RCC 7860 (cell line): Measurements from ENCODE around the gene AOAH.

ENCODE experiments used
- DNase-seq: peaks from one replicate; pipeline ENCODE4 v3.0.0-alpha.2; 2015; ENCODE audit warnings: low spot score
- FAIRE-seq: peaks from 2 replicates; lab custom pipeline; 2012; peaks lifted over from hg19 to GRCh38; lab: Jason Lieb, UNC

Gene AOAH

GRCh38 chr7:36605261-36606051, 118.8 kb downstream of the AOAH start:
- FAIRE-seq = no peak
- peak; percentile 94 for DNase-seq

GRCh38 chr7:36604806-36605205, 119.5 kb downstream of the AOAH start:
- FAIRE-seq (peak; percentile 95), DNase-seq (peak; percentile 97)

DNA sequence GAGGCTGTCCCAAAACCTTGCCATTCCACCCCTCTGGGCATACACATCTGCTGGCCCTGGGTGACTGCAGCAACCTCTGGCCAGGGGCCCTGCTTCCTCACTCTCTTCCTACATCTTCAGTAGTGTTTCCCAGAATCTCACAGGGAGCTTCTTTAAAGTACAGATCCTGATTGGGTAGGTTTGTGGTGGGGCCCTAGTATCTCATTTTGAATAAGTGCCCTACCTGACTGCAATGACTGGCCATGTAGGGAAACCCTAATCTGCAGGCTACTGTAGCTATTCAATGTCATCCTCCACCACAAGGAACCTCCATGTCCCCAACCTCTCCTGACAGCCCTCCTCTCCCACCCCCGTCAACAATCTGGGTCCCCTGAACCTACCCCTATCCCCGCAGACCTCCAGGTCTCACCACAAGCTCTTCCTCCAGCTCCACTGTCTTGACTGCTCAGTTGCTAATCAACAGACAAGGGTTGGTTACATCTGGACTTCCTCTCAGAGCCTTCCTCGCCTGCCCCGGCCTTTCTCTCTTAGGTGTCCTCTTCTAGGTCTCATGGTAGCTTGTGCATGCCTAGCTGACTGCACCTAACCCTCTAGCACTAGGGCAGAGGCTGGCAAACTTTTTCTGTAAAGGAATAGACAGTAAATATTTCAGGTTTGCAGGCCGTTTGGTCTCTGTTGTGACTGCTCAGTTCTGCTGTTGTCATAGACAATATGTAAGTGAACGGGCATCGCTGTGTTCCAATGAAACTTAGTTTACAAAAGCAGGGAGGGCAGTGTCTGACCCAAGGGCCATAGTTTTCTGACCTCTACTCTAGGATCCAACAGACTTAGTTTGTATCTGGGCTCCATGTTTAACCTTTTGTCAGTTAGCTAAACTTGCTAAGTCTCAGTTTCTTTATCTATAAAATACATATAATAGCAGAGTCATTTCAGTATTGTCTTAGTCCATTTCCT, 121.1 kb downstream of the AOAH start:
- FAIRE-seq (no peak), DNase-seq (no peak)

DNA sequence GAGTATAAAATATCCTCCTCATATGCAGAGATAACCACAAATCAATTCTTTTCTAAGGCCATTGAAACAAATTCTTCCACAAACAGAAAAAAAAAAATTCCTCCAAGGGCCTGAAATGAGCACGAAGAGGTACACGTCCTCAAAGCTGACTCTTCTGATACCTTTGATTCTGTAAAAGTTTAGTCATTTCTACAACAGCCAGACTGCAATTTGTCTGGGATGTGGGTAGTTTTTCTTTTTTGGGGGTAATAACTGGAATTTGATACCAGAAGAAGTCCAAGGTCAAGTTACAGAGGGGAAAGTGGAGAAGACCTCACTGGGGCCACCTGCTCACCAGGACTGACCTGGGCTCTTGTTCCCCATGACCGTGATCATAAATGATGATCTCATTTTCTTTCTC, 121.8 kb downstream of the AOAH start:
- FAIRE-seq (no peak), DNase-seq (no peak)

GRCh38 chr7:36601601-36602000, 122.7 kb downstream of the AOAH start:
- FAIRE-seq (no peak), DNase-seq (no peak)

GRCh38 chr7:36600869-36601530, 123.3 kb downstream of the AOAH start:
- DNase-seq = peak; percentile 80
- FAIRE-seq = peak; percentile 95

- FAIRE-seq = no peak
- no peak for DNase-seq
These were observed 124.0 kb downstream of the AOAH start for GRCh38 chr7:36600314-36600682.

- FAIRE-seq = no peak
These were observed 124.5 kb downstream of the AOAH start for GRCh38 chr7:36599645-36600313.

DNA sequence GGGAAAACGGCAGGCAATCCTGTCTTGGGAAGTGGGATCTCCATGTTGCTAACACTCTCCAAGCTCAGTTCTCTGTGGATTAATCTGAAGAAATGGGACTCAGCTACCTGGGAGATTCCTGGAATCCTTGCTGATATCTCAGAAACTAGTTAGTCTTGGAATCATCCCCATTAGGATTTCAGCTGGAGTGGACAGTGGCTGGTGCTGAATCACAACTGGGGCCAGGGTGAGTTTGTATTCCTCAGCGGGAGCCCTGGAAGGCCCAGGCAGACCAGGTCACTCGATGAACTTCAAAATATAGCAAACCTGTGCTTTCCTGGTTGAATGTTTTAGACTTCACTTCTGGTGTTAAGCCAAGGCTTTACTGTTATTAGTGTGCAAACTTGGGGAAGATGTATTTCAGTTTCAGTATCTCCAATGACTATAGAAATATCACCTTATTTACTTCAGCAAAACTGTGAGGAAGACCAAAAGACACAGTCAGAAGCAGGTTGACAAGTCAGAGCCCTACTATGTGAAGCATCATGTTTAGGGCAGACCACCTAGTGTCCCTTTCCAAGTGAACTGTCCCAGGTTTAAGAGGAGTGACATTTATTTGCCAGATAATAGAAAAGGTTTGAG, 126.1 kb downstream of the AOAH start:
- DNase-seq (no peak), FAIRE-seq (no peak)

More at GRCh38 chr7:36599645-36600313, 124.5 kb downstream of the AOAH start:
- no peak for DNase-seq

- DNase-seq (no peak), FAIRE-seq (no peak)
These were observed 127.1 kb downstream of the AOAH start for GRCh38 chr7:36597090-36597773.

DNA sequence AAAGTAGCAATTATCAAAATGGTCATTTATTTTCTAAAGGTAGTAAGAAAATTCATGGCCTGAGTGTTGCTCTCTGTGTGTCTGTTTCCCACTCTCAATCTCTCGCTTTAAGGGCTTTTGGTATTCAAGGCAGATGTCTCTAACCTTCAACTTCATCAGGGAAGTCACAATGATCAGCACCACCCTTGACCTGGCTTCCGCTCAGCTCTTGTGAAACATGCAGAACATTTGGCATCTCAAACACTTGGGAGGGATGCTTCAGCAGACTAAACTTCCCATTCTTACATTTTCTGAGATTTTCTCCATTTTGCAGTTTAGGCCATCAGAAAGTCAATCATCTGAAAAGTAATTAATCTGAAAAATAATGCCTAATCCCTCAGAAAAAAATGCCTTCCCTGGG, 129.8 kb downstream of the AOAH start:
- FAIRE-seq (no peak), DNase-seq (no peak)

DNA sequence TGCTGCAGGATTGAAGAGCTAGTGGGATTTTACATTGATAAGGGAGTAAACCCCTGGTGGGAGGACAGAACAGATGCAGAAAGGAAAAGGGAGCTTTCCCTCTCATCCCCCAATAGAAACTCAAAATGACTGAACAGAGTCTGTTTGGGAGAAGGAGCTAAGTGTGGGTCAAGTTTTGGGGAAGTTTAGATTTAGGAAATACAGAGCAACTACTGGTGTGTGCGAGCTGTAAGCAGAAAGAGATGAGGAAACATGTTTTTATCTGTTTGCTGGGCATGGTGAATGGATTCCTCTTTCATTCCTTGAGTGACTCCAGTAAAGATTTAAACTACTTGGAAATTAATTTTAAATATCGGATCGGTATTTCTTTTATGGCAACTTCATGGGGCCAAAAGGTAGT, 132.7 kb downstream of the AOAH start:
- DNase-seq = no peak
- FAIRE-seq = no peak

- FAIRE-seq (no peak), DNase-seq (no peak)
These were observed 134.9 kb downstream of the AOAH start for GRCh38 chr7:36589391-36589790.

DNA sequence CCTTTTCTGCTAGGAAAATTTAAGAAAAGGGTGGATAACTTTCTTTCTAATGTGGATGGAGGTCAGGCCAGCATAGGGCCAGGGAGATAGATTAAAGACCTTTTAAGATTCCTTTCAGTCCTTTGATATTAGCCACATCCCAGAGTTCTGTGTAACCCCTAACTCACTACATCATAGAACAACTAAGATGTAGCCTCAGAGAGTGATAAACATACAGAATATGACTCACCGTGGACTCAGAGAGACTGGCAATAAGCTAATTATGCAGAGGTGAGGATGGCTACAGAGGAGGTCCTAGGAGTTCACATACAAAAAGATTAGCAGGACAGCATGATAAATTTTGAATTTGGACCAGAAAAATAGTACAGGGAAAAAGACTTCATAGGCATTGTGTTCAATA, 141.0 kb downstream of the AOAH start:
- FAIRE-seq (no peak), DNase-seq (peak; percentile 51)

- DNase-seq (no peak), FAIRE-seq (no peak)
These were observed 148.5 kb downstream of the AOAH start for GRCh38 chr7:36575832-36576231.

DNA sequence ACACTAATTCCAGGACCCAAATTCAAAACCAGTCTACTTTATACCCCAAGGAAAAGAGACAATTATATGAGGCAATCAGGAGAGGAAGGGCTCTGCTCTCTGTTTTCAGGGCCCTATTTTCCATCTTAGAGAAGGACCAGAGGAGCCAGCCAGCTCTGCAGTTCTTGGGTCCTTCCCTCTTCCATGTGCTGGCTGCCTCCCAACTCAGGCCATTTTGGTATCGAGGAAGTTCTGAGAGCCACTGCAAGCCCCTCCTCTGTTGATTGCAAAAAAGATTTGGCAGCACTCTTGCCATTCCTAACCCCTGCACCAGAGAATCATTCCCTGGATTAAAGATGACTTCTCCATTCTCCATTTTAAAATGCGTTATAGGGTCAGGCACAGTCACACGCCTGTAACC, 151.2 kb downstream of the AOAH start:
- no peak for DNase-seq
- no peak for FAIRE-seq

GRCh38 chr7:36571190-36571560, 153.1 kb downstream of the AOAH start:
- DNase-seq (no peak), FAIRE-seq (no peak)

- FAIRE-seq (no peak), DNase-seq (no peak)
These were observed 153.6 kb downstream of the AOAH start for GRCh38 chr7:36570528-36571189.

- no peak for FAIRE-seq
These were observed 155.8 kb downstream of the AOAH start for GRCh38 chr7:36568452-36568849.

More at GRCh38 chr7:36568452-36568849, 155.8 kb downstream of the AOAH start:
- DNase-seq = no peak
